Osteocyte (in vitro differentiated cells): ENCODE results near the gene TMA7. TPM values are rescaled to one million over a fixed set of nuclear protein-coding genes. Genes with fewer than 3 reads are reported as not detected.

Experiments used
- DNase-seq: peaks from one replicate; pipeline ENCODE4 v3.0.0; 2021; ENCODE audit warnings: mixed read lengths; ENCODE audit not compliant: unreplicated experiment; ENCODE audit errors: extremely low spot score
- H3K27ac Mint-ChIP-seq: one replicate; pipeline ENCODE4 v1.8.0; 2021; ENCODE audit warnings: mild to moderate bottlenecking, mixed read lengths; ENCODE audit not compliant: unreplicated experiment
- H3K27me3 Mint-ChIP-seq: one replicate; pipeline ENCODE4 v1.8.0; 2021; ENCODE audit warnings: mixed read lengths; ENCODE audit not compliant: unreplicated experiment
- H3K36me3 Mint-ChIP-seq: one replicate; pipeline ENCODE4 v1.8.0; 2021; ENCODE audit warnings: mixed read lengths; ENCODE audit not compliant: unreplicated experiment
- H3K4me1 Mint-ChIP-seq: one replicate; pipeline ENCODE4 v1.8.0; 2021; ENCODE audit warnings: mixed read lengths; ENCODE audit not compliant: unreplicated experiment
- H3K4me3 Mint-ChIP-seq: one replicate; pipeline ENCODE4 v1.8.0; 2021; ENCODE audit warnings: mild to moderate bottlenecking, moderate library complexity, mixed read lengths; ENCODE audit not compliant: unreplicated experiment
- H3K9me3 Mint-ChIP-seq: one replicate; pipeline ENCODE4 v1.8.0; 2021; ENCODE audit warnings: mixed read lengths; ENCODE audit not compliant: unreplicated experiment
- total RNA-seq: library from RNA; stranded (reverse); gene quantifications from 2 replicates; pipeline ENCODE4 v1.2.1, GENCODE V29; 2021
- TF ChIP-seq, protein P1 (sequence below): fragments of 200-600 bp; sonication (generic); IDR thresholded peaks from 2 replicates; pipeline ENCODE4 v1.5.0; 2021; ENCODE audit warnings: antibody characterized with exemption, mild to moderate bottlenecking, moderate library complexity

Gene TMA7
- total RNA-seq, 1 donor from 2014 or later, result 198 TPM

DNA sequence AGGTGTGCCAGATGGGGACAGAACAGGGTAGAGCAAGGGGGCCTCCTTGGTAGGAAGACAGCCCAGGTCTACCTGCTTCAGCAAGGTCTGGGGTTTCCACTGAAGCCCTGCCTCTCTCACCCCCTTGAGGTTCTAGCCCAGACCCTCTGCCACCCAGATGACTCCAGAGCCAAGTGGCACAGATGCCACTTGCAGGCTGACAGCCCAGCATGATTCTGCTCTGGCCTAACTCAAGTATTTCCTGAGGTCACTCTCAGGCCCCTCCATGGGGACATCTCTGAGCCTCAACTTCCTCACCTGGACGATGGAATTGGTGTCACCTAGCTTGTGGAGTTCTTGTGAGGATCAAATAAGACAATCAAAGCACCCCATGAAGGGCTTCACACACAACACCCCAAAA is 34.1 kb upstream of the TMA7 start:
- TF ChIP-seq, protein P1, sequence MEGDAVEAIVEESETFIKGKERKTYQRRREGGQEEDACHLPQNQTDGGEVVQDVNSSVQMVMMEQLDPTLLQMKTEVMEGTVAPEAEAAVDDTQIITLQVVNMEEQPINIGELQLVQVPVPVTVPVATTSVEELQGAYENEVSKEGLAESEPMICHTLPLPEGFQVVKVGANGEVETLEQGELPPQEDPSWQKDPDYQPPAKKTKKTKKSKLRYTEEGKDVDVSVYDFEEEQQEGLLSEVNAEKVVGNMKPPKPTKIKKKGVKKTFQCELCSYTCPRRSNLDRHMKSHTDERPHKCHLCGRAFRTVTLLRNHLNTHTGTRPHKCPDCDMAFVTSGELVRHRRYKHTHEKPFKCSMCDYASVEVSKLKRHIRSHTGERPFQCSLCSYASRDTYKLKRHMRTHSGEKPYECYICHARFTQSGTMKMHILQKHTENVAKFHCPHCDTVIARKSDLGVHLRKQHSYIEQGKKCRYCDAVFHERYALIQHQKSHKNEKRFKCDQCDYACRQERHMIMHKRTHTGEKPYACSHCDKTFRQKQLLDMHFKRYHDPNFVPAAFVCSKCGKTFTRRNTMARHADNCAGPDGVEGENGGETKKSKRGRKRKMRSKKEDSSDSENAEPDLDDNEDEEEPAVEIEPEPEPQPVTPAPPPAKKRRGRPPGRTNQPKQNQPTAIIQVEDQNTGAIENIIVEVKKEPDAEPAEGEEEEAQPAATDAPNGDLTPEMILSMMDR, result no peak
- H3K9me3 Mint-ChIP-seq, result no peaks in the 10 kb centered on the region
- DNase-seq, result no peak
- peaks cover 23% of the 10 kb centered on the region for H3K4me1 Mint-ChIP-seq
- H3K27ac Mint-ChIP-seq, result no peak overlapping the region
- peaks cover 37% of the 10 kb centered on the region for H3K36me3 Mint-ChIP-seq
- no peaks in the 10 kb centered on the region for H3K27me3 Mint-ChIP-seq
- H3K4me3 Mint-ChIP-seq, result no peak overlapping the region

DNA sequence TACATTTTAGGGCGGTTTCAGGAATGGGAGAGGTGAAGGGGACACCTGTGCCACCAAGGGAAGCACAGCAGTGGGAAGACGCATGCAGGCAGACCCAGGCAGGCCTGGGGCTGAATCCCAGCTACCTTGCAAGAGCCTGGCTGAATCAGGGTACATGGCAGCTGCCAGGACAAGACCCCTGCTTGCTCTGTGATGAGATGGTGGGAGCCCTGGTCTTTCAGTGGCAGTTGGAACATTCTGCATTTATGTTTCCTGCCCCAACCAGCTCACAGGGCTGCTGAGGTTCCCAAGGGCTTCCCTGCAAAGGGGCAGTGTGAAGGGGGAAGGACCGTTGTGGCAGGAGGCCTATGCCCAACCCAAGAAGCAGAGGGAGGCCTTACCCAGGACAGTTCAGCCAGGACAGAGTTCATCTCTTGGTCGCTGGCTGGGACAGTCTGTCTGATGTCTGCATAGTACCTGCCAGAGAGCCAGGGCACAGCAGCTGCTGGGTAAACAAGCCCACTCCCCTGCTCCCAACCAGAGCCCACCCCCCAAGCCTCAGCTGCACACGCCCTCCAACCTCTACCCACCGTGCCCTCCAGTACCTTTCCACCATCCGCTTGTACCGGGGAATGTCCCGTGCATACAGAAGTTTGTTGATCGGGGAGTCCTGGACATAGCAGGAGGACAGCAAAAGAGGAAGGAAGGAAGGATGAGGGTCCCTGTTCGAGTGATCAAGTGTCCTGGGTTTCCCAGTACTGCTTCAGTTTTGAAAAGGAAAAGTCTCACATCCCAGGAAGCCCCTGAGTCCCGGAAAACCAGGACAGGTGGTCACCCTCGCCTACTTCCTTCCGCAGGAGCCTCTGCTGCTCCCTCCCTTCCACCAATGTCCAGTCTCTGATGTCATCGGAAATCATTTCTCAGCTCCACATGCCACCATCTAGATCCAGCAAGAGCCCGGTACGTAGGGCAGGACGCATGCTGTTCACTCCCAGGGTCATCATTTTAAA is 33.3 kb upstream of the TMA7 start:
- H3K4me1 Mint-ChIP-seq, result peaks cover 17% of the 10 kb centered on the region
- TF ChIP-seq, protein P1, result no peak
- no peak overlapping the region for H3K27ac Mint-ChIP-seq
- H3K4me3 Mint-ChIP-seq, result no peak overlapping the region
- H3K27me3 Mint-ChIP-seq, result no peaks in the 10 kb centered on the region
- H3K36me3 Mint-ChIP-seq, result peaks cover 37% of the 10 kb centered on the region
- no peak for DNase-seq
- H3K9me3 Mint-ChIP-seq, result no peaks in the 10 kb centered on the region

DNA sequence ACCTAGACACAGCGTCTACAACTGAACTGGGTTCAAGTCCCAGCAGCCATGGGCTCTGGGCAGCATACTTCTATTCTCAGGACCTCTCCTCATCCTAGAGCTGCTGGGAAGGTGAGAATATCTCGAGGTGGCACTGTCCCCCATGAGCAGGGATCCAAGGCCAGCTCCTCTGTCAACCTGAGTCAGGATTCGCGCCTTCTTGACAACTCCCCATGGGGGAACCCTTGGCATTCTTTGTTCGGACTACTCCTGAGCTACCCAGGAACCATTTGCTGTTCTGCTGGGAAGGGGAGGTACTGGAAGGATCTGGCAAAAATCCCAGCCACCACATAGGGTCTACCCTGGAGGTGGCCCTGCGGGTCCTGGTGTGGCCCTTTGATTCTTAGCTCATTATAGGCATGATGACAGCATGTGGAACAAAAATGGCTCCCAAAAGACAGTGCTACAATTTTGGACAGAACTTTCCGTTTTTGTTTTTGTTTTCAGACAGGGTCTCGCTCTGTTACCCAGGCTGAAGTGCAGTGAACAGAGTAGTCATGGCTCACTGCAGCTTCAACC is 32.4 kb upstream of the TMA7 start:
- peaks cover 37% of the 10 kb centered on the region for H3K36me3 Mint-ChIP-seq
- TF ChIP-seq, protein P1, result no peak
- DNase-seq, result peak; percentile 56
- H3K9me3 Mint-ChIP-seq, result no peaks in the 10 kb centered on the region
- H3K4me3 Mint-ChIP-seq, result no peak overlapping the region
- no peaks in the 10 kb centered on the region for H3K27me3 Mint-ChIP-seq
- H3K27ac Mint-ChIP-seq, result no peak overlapping the region
- peaks cover 8% of the 10 kb centered on the region for H3K4me1 Mint-ChIP-seq

DNA sequence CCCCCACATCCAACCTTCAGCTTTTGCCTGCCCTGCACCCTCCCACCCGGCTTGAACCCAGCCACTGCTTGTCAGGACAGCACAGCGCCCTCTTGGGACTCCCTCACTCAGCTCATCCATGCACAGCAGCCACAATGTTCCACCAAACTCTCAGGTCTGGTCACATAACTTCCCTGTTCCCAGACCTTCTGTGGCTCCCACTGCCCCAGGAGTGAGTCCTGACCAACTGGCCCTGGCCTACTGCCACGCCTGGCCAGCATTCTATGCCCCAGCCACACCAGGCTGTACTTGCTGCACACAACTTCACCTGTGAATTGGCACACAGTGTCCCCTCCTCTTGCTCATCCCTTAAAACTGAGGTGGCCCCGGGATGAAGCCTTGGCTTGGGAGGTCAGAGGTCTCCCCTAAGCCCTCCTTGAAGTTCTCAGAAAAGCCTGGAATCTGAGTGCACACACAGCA is 31.2 kb upstream of the TMA7 start:
- Mint-ChIP-seq H3K9me3 (no peaks in the 10 kb centered on the region), H3K36me3 (peaks cover 43% of the 10 kb centered on the region), H3K4me3 (no peak overlapping the region), H3K27me3 (no peaks in the 10 kb centered on the region), H3K27ac (no peak overlapping the region), H3K4me1 (no peaks in the 10 kb centered on the region)
- TF ChIP-seq, protein P1, result no peak
- peak; percentile 59 for DNase-seq
